IPS-15b (cell line): Measurements from ENCODE around the gene NAV2.

Source experiments
- H3K27me3 ChIP-seq: one replicate; pipeline ENCODE4 v1.6.1; 2013; ENCODE audit warnings: low read length; ENCODE audit not compliant: control insufficient read depth, insufficient read depth
- H3K36me3 ChIP-seq: one replicate; pipeline ENCODE4 v1.6.1; 2013; ENCODE audit warnings: low read length; ENCODE audit not compliant: control insufficient read depth, insufficient read depth
- H3K4me1 ChIP-seq: one replicate; pipeline ENCODE4 v1.6.1; 2013; ENCODE audit warnings: mild to moderate bottlenecking, low read length; ENCODE audit not compliant: control insufficient read depth, insufficient read depth
- H3K4me3 ChIP-seq: one replicate; pipeline ENCODE4 v1.5.1; 2013; ENCODE audit warnings: low read depth, low read length
- H3K9ac ChIP-seq: one replicate; pipeline ENCODE4 v1.6.1; 2013; ENCODE audit warnings: low read depth, mild to moderate bottlenecking, low read length
- H3K9me3 ChIP-seq: one replicate; pipeline ENCODE4 v1.6.1; 2013; ENCODE audit warnings: mild to moderate bottlenecking, low read length; ENCODE audit not compliant: control insufficient read depth, insufficient read depth

NAV2 gene

DNA sequence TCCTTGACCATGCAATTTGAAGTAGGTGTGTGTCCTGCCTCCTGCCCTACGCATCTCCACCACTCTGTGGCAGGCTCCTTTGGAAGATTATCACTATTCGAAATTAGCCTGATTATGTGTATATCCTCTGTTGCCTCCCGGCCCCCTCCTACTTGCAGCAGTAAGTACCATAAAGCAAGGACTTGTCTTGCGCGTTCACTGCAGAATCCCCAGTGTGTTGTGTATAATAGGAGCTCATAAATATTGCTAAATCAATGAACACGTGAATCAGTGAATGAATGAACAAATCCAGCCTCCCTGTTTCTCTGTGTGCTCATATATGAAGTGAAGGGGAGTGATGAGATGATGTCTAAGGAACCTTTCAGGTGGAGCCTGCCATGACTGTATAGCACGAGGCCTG is 237.0 kb downstream of the NAV2 start:
- peaks cover 12% of the 10 kb centered on the region for H3K36me3 ChIP-seq
- peaks cover 21% of the 10 kb centered on the region for H3K4me1 ChIP-seq
- H3K4me3 ChIP-seq, result no peak overlapping the region
- H3K9ac ChIP-seq, result no peak overlapping the region
- no peaks in the 10 kb centered on the region for H3K9me3 ChIP-seq
- H3K27me3 ChIP-seq, result no peaks in the 10 kb centered on the region

DNA sequence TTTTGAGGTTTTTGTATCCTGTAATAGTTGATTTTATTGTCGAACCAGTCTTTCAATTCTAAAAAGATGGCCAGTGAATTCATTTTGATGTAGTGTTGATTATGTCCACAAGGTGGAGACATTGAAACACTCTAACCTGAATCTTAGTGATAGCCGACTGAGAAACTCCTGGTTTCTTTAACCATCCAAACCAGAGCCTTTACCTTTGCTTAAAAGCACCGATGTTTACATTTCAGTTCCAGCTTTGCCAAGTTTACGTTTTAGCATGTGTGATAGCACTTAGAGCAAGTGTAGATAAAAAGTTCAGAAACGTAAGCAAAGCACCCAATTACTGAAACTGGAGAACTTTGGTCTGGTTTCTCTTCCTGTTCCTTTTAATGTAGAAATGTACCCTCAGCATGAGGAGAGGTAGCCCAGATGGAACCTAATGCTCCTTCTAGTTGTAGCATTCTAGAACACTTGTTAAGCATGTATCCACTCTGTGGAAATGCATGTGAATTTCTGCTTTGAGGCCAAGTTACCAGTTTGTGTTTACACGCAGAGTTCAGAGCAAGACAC is 239.0 kb downstream of the NAV2 start:
- Histone ChIP-seq H3K27me3 (no peaks in the 10 kb centered on the region), H3K9ac (no peak overlapping the region), H3K36me3 (peaks cover 12% of the 10 kb centered on the region), H3K4me1 (peaks cover 21% of the 10 kb centered on the region), H3K9me3 (no peaks in the 10 kb centered on the region), H3K4me3 (no peak overlapping the region)

DNA sequence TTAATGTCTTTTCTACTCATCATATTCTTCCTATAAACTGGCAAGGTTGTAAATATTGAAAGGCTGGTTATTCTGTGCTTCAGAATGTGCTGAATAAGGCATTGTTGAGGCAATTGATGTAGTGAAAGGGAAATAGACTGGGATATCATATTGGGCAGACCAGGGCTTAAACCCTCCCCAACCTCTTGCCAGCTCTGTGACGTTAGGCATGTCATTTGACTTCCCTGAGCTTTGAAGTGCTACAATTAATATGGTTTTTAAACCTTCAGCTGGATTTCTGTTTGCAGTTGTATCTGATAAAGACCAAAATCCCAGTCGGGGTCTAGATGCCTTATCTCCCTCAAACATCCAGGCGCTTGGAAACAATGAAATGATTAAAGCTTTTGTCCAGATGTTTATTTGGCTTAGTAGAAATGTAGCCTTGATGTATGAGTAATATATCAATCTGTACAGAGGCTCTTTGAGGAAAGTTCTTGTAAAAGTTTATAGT is 239.5 kb downstream of the NAV2 start:
- Histone ChIP-seq H3K36me3 (peaks cover 12% of the 10 kb centered on the region), H3K4me1 (peaks cover 21% of the 10 kb centered on the region), H3K9me3 (no peaks in the 10 kb centered on the region), H3K27me3 (no peaks in the 10 kb centered on the region), H3K9ac (no peak overlapping the region), H3K4me3 (no peak overlapping the region)

DNA sequence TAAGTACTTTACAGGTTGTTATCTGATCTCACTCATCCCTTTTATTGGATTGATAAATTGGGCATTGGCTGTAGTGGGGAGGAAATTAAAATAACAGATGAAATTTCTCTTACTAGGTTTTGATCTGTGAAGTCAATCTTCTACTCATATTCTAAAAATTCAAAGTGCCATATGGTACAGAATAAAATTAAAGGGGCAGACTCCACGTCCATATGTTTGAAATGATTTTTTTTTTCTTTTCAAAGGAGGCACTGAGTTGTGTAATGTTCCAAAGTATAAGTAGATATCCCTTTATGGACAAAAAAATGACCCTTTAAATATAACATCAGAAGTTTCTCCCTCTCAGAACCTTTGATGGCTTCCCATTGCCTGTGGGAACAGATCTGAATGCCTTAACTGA is 240.3 kb downstream of the NAV2 start:
- no peak overlapping the region for H3K9ac ChIP-seq
- no peaks in the 10 kb centered on the region for H3K27me3 ChIP-seq
- no peak overlapping the region for H3K4me3 ChIP-seq
- peaks cover 12% of the 10 kb centered on the region for H3K36me3 ChIP-seq
- H3K9me3 ChIP-seq, result no peaks in the 10 kb centered on the region
- H3K4me1 ChIP-seq, result peaks cover 21% of the 10 kb centered on the region

DNA sequence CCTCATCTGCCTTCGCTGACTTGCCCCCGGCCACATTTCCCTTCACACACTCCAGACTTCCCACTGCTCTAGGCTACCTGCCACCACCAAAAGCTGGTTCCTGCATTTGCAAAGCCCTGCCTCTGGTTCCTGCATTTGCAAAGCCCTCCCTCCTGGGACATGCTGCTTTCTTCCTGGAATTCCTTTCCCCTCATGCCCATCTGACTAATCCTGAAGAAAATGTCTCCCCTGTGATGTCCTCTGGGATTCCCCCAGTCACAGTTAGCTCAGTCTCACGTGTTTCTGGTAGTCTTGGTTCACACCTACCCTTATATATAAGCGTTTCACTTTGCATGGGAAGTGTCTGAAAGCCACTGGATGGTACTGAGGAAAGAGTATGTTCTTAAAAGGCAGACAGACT is 240.7 kb downstream of the NAV2 start:
- Histone ChIP-seq H3K36me3 (peaks cover 12% of the 10 kb centered on the region), H3K4me1 (peaks cover 21% of the 10 kb centered on the region), H3K9me3 (no peaks in the 10 kb centered on the region), H3K9ac (no peak overlapping the region), H3K27me3 (no peaks in the 10 kb centered on the region), H3K4me3 (no peak overlapping the region)

DNA sequence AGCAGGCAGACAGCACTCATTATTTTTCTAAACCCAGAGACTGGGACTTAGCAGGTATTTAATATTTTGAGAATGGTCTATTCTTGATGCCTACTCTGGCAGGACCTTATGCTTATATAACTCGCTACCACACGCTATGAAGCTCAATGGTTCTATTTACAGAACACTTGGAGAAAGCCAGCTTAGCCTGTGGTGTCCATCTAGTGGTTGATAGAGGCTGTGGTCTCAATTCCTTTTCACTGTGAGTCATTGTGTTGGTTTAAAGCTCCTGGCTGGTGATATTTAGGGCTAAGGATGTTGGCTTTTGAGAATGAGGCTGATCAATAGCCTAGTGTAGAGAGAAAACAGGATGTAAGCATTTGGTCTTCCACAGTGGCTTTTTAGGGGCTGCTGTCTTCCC is 241.3 kb downstream of the NAV2 start:
- no peaks in the 10 kb centered on the region for H3K27me3 ChIP-seq
- no peak overlapping the region for H3K4me3 ChIP-seq
- peaks cover 7% of the 10 kb centered on the region for H3K36me3 ChIP-seq
- H3K9me3 ChIP-seq, result no peaks in the 10 kb centered on the region
- no peak overlapping the region for H3K9ac ChIP-seq
- H3K4me1 ChIP-seq, result peaks cover 21% of the 10 kb centered on the region

DNA sequence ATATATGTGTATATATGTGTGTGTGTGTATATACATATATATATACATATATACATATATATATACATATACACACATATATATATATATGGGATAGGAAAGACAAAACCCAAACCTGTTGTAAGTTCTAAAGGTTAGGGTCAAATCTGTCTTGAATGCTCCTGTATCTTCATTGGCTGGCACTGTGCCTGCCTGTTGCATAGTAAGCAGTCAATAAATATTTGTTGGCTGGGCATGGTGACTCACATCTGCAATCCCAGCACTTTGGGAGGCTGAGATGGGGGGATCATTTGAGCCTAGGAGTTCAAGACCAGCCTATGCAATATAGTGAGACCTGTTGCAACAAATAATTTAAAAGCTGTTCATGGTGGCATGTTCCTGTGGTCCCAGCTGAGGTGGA is 242.3 kb downstream of the NAV2 start:
- Histone ChIP-seq H3K36me3 (no peaks in the 10 kb centered on the region), H3K9ac (no peak overlapping the region), H3K4me3 (no peak overlapping the region), H3K9me3 (no peaks in the 10 kb centered on the region), H3K27me3 (no peaks in the 10 kb centered on the region), H3K4me1 (peaks cover 21% of the 10 kb centered on the region)

DNA sequence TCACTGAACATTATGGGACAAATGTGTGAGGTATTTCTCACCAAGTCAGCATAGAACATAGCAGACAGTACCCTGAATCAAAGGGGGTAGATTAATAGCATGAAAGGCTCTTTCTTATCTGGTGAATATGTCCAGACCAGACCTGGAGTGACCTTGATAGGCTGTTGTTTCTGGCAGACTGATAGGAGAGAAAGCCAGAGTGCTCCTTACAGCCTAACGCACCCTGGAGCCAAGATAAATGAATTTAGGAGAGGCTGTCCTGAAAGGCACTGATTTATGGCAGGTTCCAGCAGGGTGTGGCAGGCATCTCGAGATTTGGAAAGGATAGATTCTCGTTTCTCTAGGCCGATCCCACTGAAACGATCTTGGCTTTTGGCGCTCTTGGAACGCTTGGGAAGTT is 243.0 kb downstream of the NAV2 start:
- Histone ChIP-seq H3K36me3 (no peaks in the 10 kb centered on the region), H3K4me1 (peaks cover 21% of the 10 kb centered on the region), H3K9me3 (no peaks in the 10 kb centered on the region), H3K27me3 (no peaks in the 10 kb centered on the region), H3K9ac (no peak overlapping the region), H3K4me3 (no peak overlapping the region)

DNA sequence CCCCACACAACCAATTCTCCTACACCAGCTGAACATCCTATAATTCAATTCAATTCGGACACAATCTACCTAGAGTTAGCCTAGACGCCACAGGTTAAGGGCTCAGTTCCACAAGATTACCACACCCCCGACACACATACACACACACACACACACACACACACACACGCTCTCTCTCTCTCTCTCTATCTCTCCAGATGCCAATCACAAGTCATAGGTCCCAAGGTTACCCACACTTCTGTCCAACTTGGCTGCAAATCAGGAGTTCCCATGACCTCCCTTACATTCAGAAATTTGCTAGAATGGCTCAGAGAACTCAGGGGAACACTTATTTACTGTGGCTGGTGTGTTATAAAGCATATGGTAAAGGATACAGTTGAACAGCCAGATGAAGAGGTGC is 243.6 kb downstream of the NAV2 start:
- Histone ChIP-seq H3K9ac (no peak overlapping the region), H3K9me3 (no peaks in the 10 kb centered on the region), H3K4me3 (no peak overlapping the region), H3K4me1 (peaks cover 21% of the 10 kb centered on the region), H3K27me3 (no peaks in the 10 kb centered on the region), H3K36me3 (no peaks in the 10 kb centered on the region)

DNA sequence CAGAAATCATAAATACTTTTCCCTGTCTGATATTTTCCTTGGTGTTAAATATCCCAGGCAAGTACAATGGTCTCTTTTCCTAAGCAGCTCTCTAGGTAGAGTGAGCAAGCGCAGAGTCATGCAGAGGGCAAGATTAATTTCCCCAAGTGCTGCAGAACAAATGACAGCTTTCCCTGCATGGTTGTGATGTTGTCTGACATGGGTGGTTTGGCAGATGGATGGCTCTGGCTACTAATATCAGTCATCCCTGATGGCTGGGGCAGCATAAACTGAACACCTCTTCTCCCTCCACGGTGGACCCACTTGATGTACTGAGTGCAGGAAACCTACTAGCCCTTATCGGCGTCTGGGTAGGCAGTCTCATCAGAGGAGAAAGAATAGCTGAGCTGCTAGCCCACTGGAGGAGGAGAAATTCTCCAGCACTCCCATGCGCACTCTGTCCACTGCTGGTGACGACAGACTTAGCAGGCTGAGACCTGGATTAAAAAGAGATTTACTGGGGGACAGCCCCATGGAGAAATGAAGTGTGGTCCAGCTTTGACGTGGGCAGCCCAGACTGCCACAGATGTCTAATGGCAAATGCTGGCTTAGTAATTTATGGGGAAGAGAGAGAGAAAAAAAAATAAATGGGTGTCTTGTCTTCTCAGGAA is 244.8 kb downstream of the NAV2 start:
- peaks cover 13% of the 10 kb centered on the region for H3K4me1 ChIP-seq
- H3K4me3 ChIP-seq, result no peak overlapping the region
- no peaks in the 10 kb centered on the region for H3K9me3 ChIP-seq
- no peaks in the 10 kb centered on the region for H3K27me3 ChIP-seq
- H3K36me3 ChIP-seq, result no peaks in the 10 kb centered on the region
- H3K9ac ChIP-seq, result no peak overlapping the region

DNA sequence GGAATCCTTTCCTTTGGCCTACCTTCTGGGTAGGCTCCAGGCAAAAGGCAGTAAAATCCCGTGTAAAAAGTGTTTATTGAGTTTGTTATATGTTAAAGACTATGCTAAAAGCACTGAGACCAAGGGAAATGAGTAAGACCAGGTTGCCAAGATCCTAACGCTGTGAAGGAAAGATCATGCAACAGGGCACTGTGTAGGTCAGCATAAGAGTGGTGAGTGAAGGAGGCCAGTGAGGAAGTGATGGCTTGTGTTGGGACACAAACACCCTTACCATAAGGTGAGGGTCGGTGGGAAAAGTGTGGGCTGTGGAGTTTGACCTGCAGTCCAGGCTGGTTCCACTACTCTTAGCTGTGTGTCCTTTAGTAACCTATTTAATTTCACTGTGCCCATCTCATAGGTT is 245.6 kb downstream of the NAV2 start:
- Histone ChIP-seq H3K9ac (no peak overlapping the region), H3K27me3 (no peaks in the 10 kb centered on the region), H3K36me3 (no peaks in the 10 kb centered on the region), H3K4me3 (no peak overlapping the region), H3K9me3 (no peaks in the 10 kb centered on the region), H3K4me1 (peaks cover 6% of the 10 kb centered on the region)

DNA sequence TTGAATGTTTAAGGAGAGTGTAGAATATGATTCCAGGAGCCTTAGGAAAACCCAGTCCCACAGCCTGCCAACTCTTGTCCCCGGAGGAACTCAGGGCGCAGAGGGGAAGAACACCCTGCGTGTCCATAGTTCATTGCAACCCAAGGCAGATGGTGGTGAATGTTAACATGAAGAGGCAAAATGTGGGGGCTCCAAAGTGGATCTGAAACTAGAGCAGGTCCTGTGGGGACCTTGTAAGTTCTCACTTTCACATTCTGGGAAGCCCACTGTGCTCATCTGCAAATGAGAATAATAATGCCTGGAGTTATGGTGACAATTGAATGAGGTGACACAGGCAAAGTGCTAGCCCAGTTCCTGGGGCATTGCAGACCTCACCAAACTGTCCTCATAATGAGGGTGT is 246.6 kb downstream of the NAV2 start:
- Histone ChIP-seq H3K27me3 (no peaks in the 10 kb centered on the region), H3K36me3 (no peaks in the 10 kb centered on the region), H3K9ac (no peak overlapping the region), H3K4me1 (no peaks in the 10 kb centered on the region), H3K9me3 (no peaks in the 10 kb centered on the region), H3K4me3 (no peak overlapping the region)
